Measurements from ENCODE around the gene MRPS12.
"Not testable (repeated sequence)": the region's sequence is repeated elsewhere in the genome, so short reads cannot be mapped to it uniquely, and the experiment has no call there.

Gene MRPS12

DNA sequence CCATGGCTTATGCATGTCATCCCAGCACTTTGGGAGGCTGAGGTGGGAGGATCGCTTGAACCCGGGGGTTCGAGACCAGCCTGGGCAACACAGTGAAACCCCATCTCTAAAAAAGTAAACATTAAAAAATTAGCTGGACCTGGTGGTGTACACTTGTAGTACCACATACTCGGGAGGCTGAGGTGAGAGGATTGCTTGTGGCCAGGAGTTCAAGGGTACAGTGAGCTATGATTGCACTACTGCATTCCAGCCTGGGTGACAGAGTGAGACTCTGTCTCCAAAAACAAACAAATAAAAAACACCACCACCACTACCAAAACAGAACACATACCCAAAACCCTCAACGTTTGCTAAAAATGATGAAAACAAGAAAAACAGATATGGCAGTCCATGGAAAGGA lies 28.9 kb downstream of the MRPS12 start:
- Mint-ChIP-seq H3K27me3 (peaks cover 14% of the 10 kb centered on the region), H3K4me3 (no peak overlapping the region), H3K36me3 (ENCODE audit: low read depth) (no peaks in the 10 kb centered on the region), H3K9me3 (no peaks in the 10 kb centered on the region), H3K27ac (no peak overlapping the region), H3K4me1 (ENCODE audit: low read depth) (peaks cover 8% of the 10 kb centered on the region)
- intact Hi-C loops (cut with micrococcal nuclease) = no loop called here

DNA sequence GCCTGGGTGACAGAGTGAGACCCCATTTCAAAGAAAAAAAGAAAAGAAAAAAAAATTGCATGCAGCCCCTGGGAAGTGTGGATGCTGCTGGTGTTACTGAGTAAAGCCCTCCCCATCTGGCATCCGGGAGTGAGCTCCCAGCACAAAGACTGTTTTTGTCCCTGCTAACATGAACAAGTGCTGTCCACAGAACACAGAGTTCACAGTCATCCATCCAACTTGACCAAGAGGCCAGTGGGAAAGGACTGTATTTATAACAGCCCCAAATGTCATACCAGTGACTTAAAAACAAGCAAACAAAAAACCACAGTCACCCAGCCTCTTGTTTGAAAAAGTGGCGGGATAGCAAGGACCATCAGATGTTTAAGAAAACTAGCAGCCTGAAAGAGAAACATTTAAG lies 34.0 kb downstream of the MRPS12 start:
- no peaks in the 10 kb centered on the region for H3K9me3 Mint-ChIP-seq

DNA sequence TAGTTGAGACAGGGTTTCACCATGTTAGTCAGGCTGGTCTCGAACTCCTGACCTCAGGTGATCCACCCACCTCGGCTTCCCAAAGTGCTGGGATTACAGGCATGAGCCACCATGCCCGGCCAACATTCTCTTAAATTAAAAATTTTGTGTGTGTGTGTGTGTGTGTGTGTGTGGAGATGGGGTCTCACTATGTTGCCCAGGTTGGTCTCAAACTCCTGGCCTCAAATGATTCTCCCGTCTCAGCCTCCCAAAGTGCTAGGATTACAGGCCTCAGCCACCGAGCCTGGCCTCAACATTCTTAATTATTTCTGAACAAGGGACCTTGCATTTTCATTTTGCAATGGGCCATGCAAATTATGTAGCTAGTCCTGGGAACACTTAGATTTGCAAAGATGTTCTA lies 35.4 kb downstream of the MRPS12 start:
- intact Hi-C loops (cut with micrococcal nuclease); H3K36me3 Mint-ChIP-seq (ENCODE audit: low read depth); H3K4me1 Mint-ChIP-seq (ENCODE audit: low read depth); H3K4me3 Mint-ChIP-seq; H3K9me3 Mint-ChIP-seq; H3K27ac Mint-ChIP-seq: not testable (repeated sequence)
- H3K27me3 Mint-ChIP-seq = peaks cover 18% of the 10 kb centered on the region

More for the DNA sequence above, 34.0 kb downstream of the MRPS12 start:
- intact Hi-C loops (cut with micrococcal nuclease) = no loop called here
- Mint-ChIP-seq H3K4me3 (no peak overlapping the region), H3K27ac (no peak overlapping the region), H3K4me1 (ENCODE audit: low read depth) (peaks cover 8% of the 10 kb centered on the region), H3K36me3 (ENCODE audit: low read depth) (no peaks in the 10 kb centered on the region), H3K27me3 (peaks cover 18% of the 10 kb centered on the region)

DNA sequence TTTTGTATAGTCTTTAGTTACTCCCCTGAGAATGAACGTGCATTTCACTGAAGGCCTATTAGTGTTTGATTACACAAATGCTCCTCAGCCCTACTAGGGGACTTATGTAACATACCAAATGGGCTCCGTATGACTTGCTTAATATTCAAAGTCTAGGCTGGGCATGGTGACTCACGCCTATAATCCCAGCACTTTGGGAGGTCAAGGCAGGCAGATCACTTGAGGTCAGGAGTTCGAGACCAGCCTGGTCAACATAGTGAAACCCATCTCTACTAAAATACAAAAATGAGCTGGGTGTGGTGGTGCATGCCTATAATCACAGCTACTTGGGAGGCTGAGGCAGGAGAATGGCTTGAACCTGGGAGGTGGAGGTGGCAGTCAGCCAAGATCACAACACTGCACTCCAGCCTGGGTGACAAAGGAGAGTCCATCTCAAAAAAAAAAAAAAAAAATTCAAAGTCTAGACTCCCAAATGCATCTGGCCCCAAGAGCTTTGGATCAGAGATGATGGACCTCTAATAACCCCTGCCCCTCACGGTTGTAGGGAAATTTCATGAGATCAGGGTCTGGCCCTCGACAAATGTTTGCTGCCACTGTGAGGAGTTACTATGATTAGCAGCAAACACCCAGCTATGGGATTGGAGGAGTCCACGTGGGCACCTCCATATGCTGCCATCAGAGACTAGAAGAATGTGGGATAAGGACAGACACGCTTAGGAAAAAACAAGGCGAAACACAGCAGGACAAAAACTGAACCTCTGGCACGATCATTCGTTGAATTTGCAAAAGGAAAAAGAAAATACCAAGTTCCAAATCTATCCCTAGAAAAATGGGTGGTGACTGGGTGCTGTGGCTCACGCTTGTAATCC lies 40.2 kb downstream of the MRPS12 start:
- Mint-ChIP-seq H3K36me3 (ENCODE audit: low read depth) (no peaks in the 10 kb centered on the region), H3K4me1 (ENCODE audit: low read depth) (peaks cover 1% of the 10 kb centered on the region), H3K4me3 (no peak overlapping the region), H3K27me3 (peaks cover 22% of the 10 kb centered on the region), H3K27ac (no peak overlapping the region), H3K9me3 (no peaks in the 10 kb centered on the region)
- intact Hi-C loops (cut with micrococcal nuclease) = no loop called here

DNA sequence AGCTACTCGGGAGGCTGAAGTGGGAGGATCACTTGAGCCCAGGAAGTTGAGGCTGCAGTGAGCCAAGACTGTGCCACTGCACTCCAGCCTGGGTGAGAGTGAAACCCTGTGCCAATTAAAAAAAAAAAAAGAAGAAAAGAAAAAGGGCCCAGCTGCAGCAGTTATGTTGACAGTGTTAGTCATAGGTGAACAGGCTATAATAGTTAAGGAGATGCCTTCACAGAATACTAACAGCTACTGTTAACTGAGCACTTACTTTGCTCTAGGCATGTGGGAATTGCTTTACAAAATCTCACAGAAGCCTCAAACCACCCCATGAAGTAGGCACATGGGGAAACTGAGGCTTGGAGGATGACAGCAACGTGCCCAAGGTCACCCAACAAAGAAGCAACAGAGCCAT lies 40.9 kb downstream of the MRPS12 start:
- Mint-ChIP-seq H3K27me3 (peaks cover 30% of the 10 kb centered on the region), H3K4me3 (no peak overlapping the region), H3K4me1 (ENCODE audit: low read depth) (peaks cover 9% of the 10 kb centered on the region), H3K36me3 (ENCODE audit: low read depth) (no peaks in the 10 kb centered on the region), H3K9me3 (no peaks in the 10 kb centered on the region), H3K27ac (no peak overlapping the region)
- intact Hi-C loops (cut with micrococcal nuclease) = no loop called here

DNA sequence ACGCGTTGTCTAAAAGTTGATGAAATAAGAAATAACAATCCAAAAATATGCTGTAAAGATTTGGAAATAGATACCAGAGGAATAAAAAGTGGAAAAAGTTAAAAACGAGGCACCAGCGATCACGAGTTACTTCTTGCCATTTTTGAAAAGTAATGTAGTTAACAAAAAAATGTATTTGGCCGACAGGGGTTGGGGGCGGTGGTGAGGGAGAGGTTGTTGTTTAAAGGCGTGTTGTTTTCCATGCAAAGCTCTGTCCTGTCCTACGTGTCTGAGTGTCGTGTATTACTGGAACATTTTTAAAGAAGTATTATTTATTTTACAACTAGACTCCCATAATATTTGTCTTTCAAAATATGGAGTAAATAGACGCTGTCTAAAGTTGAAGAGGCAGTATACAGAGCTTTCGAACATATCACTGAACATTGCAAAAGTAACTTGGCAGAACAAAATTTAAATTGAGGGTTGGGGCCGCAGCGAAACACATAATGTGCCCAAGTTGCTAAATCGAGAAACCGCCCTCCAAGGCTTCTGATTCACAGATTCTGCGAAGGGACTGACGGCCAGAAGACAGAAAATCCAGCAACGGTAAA lies 44.0 kb downstream of the MRPS12 start:
- H3K36me3 Mint-ChIP-seq (ENCODE audit: low read depth) = no peaks in the 10 kb centered on the region
- H3K4me3 Mint-ChIP-seq = peak overlapping the region; percentile 11
- H3K9me3 Mint-ChIP-seq = no peaks in the 10 kb centered on the region
- H3K27ac Mint-ChIP-seq = no peak overlapping the region
- intact Hi-C loops (cut with micrococcal nuclease) = no loop called here
- peaks cover 41% of the 10 kb centered on the region for H3K27me3 Mint-ChIP-seq
- peaks cover 9% of the 10 kb centered on the region for H3K4me1 Mint-ChIP-seq (ENCODE audit: low read depth)

DNA sequence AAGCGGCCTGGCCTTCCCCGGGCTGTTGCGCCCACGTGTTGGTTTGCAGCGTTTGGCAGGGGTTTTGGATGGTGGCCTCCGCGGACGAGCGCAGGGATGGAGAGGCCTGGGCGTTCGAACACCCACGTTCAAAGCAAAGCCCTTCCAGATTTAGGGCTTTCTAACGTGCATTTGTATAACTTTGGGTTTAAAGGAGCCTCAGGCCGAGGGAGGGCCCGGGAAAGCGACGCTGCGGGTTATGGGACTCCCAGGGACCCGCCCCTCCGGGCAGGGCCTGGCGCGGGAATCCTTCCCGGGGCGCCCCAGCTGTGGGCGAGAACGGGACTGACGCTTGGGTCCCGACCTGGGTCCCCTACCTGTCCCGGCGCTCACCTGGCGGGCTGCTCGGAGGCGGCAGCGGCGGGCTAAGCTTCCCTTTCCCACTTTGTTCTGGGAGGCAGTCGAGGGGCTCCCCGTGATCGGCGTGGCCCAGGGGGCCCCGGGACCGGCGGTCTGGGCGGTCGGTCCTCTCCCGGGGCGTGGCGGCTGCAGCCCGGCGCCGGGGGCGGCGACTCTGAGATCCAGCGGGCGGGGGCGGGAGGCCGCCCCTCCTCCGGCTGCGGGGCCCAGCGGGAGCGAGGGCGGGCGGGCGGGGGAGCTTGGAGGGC lies 44.6 kb downstream of the MRPS12 start, which contains the start of gene FBXO17:
Gene FBXO17 (minus strand): TSS at position 529 of the 647 bp plus-strand sequence. CDS start 25,423 bp downstream, outside the sequence.
- Mint-ChIP-seq H3K36me3 (ENCODE audit: low read depth) (no peaks in the 10 kb centered on the region), H3K27me3 (peaks cover 41% of the 10 kb centered on the region), H3K4me3 (peak within 1 kb of the TSS; percentile 11)

DNA sequence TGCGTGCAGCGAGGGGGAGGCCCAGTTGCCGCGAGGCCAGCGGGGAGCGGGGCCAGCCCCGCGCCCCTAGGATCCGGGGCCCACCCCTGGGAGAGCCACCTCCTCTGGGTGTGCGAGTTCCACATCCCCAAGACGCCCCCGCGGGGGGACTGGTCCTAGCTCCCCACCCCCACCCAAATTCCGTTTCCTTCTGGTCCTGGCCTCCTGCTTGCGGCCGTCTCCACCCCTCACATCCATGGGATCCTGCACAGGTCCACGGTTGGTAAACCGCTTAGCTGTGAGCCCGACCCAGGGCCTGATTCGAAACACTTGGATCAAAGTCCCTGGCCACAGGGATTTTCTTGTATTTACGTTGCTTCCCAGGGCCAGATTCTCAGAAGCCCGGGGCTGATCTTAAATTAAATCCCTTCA lies 45.1 kb downstream of the MRPS12 start:
- Mint-ChIP-seq H3K4me1 (ENCODE audit: low read depth) (peaks cover 9% of the 10 kb centered on the region), H3K4me3 (no peak overlapping the region), H3K36me3 (ENCODE audit: low read depth) (no peaks in the 10 kb centered on the region), H3K27me3 (peaks cover 41% of the 10 kb centered on the region), H3K9me3 (peaks cover 9% of the 10 kb centered on the region), H3K27ac (no peak overlapping the region)
- intact Hi-C loops (cut with micrococcal nuclease) = no loop called here

More for the DNA sequence above, 44.6 kb downstream of the MRPS12 start, which contains the start of gene FBXO17:
- Mint-ChIP-seq H3K9me3 (peaks cover 4% of the 10 kb centered on the region), H3K4me1 (ENCODE audit: low read depth) (peaks cover 9% of the 10 kb centered on the region), H3K27ac (no peak within 1 kb of the TSS)
- intact Hi-C loops (cut with micrococcal nuclease) = no loop called here

DNA sequence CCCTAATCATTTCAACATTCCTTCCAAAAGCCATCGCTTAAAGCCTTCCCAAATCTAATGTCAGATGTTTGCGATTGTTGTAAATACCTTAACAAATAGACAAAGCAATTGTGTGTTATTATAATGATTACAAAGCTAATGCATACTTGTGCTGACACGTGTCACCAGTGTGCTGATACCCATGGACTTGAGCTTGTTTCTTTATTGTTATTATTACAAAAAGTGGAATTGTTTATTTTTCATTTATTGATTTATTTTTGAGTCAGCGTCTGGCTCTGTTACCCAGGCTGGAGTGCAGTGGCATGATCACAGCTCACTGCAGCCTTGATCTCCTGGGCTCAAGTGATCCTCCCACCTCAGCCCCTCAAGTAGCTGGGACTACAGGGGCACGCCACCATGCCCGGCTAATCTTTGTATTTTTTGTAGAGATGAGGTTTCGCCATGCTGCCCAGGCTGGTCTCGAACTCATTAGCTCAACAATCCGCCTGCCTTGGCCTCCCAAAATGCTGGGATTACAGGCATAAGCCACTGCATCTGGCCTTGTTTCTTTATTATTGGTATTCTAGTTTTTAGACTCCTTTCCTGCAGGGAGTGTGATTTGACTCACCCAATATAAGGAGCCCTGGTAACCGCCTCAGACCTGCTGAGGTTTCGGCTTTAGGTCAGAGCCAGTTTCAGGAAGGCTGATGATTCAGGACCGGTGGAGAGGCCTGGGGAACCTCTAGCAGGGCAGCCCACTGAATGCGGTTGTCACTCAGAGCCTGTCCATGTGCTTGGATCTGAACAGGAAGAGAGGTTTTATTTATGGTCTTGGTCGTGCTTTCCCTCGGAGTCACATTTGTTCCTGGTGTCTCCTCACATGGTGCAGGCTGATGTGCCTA lies 46.9 kb downstream of the MRPS12 start:
- no peaks in the 10 kb centered on the region for H3K36me3 Mint-ChIP-seq (ENCODE audit: low read depth)
- H3K27me3 Mint-ChIP-seq = peaks cover 40% of the 10 kb centered on the region

DNA sequence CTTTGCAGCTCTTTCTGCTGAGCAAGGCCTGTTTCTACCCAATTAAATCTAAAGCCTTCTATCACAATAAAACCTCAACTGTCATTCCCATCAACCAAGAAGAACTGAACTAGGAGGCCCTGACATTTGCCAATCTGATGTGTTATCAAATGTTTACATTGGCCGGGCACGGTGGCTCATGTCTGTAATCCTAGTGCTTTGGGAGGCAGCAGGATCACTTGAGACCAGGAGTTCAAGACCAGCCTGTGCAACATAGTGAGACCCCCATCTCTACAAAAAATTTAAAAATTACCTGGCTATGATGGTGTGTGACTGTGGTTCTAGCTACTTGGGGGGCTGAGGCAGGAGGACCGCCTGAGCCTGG lies 47.6 kb downstream of the MRPS12 start:
- H3K9me3 Mint-ChIP-seq = peaks cover 11% of the 10 kb centered on the region
- H3K36me3 Mint-ChIP-seq (ENCODE audit: low read depth) = no peaks in the 10 kb centered on the region
- intact Hi-C loops (cut with micrococcal nuclease) = no loop called here
- peaks cover 38% of the 10 kb centered on the region for H3K27me3 Mint-ChIP-seq
- no peak overlapping the region for H3K27ac Mint-ChIP-seq
- H3K4me1 Mint-ChIP-seq (ENCODE audit: low read depth) = peaks cover 9% of the 10 kb centered on the region
- no peak overlapping the region for H3K4me3 Mint-ChIP-seq

More for the DNA sequence above, 46.9 kb downstream of the MRPS12 start:
- intact Hi-C loops (cut with micrococcal nuclease) = no loop called here
- Mint-ChIP-seq H3K9me3 (peaks cover 11% of the 10 kb centered on the region), H3K27ac (no peak overlapping the region), H3K4me3 (no peak overlapping the region), H3K4me1 (ENCODE audit: low read depth) (peaks cover 9% of the 10 kb centered on the region)

DNA sequence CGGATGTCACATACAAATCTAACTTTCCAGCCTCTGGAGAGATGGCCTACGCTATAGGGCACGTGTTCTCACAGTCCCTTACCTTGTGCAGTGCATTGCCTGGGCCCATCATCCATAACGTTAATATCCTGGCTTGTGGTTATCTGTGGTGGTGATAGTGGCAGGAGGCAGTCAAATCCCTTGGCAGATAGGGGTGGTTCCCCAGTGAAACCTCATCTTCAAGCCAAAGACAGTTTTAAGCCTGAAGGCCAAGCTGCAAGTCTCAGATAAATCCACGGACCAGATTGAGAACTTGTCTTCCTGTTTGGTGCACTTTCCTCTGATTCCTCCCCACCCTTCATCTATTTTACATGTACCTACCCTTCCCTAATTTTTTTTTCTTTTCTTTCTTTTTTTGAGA lies 49.1 kb downstream of the MRPS12 start:
- peaks cover 11% of the 10 kb centered on the region for H3K9me3 Mint-ChIP-seq
- no peaks in the 10 kb centered on the region for H3K36me3 Mint-ChIP-seq (ENCODE audit: low read depth)
- no peak overlapping the region for H3K27ac Mint-ChIP-seq
- no peak overlapping the region for H3K4me3 Mint-ChIP-seq
- peaks cover 9% of the 10 kb centered on the region for H3K4me1 Mint-ChIP-seq (ENCODE audit: low read depth)
- intact Hi-C loops (cut with micrococcal nuclease) = no loop called here
- peaks cover 29% of the 10 kb centered on the region for H3K27me3 Mint-ChIP-seq

DNA sequence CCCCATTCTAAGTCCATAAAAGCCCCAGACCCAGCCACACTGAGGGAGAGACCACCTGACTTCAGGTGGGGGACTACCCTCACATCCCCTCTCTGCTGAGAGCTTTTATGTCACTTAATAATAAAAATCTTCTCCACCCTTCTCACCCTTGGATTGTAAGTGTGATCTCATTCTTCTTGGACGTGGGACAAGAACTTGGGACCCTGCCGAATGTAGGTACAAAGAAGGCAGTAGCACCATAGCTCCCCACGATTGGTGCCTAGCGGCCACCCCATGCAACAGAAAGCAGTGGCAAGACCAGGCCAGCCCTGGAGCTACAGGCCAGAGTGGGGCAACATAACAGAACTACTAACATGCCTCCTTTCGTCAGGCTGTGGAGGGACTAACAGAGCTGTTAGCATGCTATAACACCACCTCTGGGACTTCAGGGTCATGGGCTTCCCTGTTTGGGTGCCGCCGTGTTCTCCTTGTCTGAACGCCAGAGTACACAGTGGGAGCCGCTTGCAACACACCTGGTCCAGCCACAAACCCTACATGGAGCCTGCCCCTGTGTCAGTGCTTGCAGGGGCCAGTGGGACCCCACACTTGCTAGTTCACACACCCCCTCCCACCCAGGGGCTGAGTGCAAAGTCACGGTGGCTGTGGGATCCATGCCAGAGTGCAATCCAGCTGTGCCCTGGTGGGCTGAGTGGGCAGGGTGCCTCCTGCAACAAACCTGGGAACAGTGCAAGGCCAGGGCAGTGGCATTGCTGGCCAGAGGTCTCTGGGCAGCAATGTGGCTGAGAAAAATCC lies 50.0 kb downstream of the MRPS12 start:
- no peak overlapping the region for H3K4me3 Mint-ChIP-seq
- intact Hi-C loops (cut with micrococcal nuclease) = no loop called here
- peaks cover 25% of the 10 kb centered on the region for H3K27me3 Mint-ChIP-seq
- peaks cover 11% of the 10 kb centered on the region for H3K9me3 Mint-ChIP-seq
- no peak overlapping the region for H3K27ac Mint-ChIP-seq
- H3K4me1 Mint-ChIP-seq (ENCODE audit: low read depth) = peaks cover 9% of the 10 kb centered on the region
- no peaks in the 10 kb centered on the region for H3K36me3 Mint-ChIP-seq (ENCODE audit: low read depth)

Data from dendritic cell treated with granulocyte-macrophage colony-stimulating factor and Interleukin-4, amounts not matched to agents 40 ng/mL and 50 ng/mL, for 4 days (primary cell).